Measurements from ENCODE around the gene IDS. TPM values are rescaled to one million over a fixed set of nuclear protein-coding genes. Genes with fewer than 3 reads are reported as not detected.

IDS gene
- total RNA-seq, 1 experiment from 2014 or later: 39.2 TPM

DNA sequence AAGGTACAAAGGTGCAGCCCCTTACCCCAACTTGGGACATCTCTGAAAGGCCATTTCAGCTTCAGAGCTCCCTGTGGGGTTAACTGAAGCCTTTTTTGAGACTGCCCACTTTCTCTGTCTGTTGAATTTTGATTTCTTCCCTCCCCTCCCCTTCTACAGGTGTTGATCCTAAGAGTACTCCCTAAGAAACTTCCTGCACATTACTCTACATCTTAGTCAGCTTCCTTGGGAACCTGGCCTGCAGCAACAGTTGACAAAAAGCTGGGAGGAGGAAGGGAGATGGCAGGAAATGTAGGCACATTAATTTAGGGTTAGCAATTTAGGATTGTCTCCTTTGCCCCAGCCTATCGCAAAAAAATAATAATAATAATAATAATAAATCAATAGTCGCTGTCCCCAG is 1.2 kb upstream of the IDS start:
- no peaks in the 10 kb centered on the region; the same call in 1 of the 2 replicates for H3K4me1 ChIP-seq (ENCODE audit: insufficient read depth, low read length)
- whole genome bisulfite sequencing (ENCODE audit: extremely low coverage, insufficient read length, low lambda C conversion rate): no CpG with 5 or more reads among the region's 2 CpGs
- H3K27me3 ChIP-seq (ENCODE audit: insufficient read depth, low read length): no peaks in the 10 kb centered on the region
- no peak overlapping the region for H3K23ac ChIP-seq (ENCODE audit: insufficient read length, low read depth, low read length)
- no peak overlapping the region for H4K8ac ChIP-seq (replicated peaks; ENCODE audit: insufficient read length, low read depth, low read length)
- no peak overlapping the region for H3K9ac ChIP-seq (ENCODE audit: extremely low read depth, insufficient read length, low read length)
- no peak overlapping the region for H2BK15ac ChIP-seq (ENCODE audit: low read depth, low read length)
- H2BK20ac ChIP-seq (ENCODE audit: low read depth, low read length, poor library complexity, severe bottlenecking): no peak overlapping the region
- no peak overlapping the region for H3K14ac ChIP-seq (ENCODE audit: insufficient read depth, low read length)
- DNase-seq: no peak
- H3K79me2 ChIP-seq (ENCODE audit: insufficient read depth, low read length): no peaks in the 10 kb centered on the region
- no peak overlapping the region for H2BK5ac ChIP-seq (ENCODE audit: insufficient read length, low read length)
- Mint-ChIP-seq H3K27me3 (ENCODE audit: low read depth) (peaks cover 6% of the 10 kb centered on the region), H3K9me3 (peaks cover 55 to 71% of the 10 kb centered on the region in 2 experiments), H3K4me1 (peaks cover 20 to 25% of the 10 kb centered on the region in 2 experiments), H3K27ac (no peak overlapping the region), H3K36me3 (ENCODE audit: insufficient read depth in 1 of 3, low read depth in 3 of 3) (peaks cover 4 to 13% (median 13%) of the 10 kb centered on the region in 3 experiments; a peak in 6 of 7 replicates), H3K4me3 (no peak overlapping the region)
- TF ChIP-seq, protein P1, sequence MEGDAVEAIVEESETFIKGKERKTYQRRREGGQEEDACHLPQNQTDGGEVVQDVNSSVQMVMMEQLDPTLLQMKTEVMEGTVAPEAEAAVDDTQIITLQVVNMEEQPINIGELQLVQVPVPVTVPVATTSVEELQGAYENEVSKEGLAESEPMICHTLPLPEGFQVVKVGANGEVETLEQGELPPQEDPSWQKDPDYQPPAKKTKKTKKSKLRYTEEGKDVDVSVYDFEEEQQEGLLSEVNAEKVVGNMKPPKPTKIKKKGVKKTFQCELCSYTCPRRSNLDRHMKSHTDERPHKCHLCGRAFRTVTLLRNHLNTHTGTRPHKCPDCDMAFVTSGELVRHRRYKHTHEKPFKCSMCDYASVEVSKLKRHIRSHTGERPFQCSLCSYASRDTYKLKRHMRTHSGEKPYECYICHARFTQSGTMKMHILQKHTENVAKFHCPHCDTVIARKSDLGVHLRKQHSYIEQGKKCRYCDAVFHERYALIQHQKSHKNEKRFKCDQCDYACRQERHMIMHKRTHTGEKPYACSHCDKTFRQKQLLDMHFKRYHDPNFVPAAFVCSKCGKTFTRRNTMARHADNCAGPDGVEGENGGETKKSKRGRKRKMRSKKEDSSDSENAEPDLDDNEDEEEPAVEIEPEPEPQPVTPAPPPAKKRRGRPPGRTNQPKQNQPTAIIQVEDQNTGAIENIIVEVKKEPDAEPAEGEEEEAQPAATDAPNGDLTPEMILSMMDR (conservative IDR thresholded peaks at IDR 0.05): no peak
- H4K91ac ChIP-seq (ENCODE audit: insufficient read length, low read depth, low read length): no peak overlapping the region
- H3K4me2 ChIP-seq (ENCODE audit: insufficient read depth, insufficient read length, low read length): no peak overlapping the region
- H2AK5ac ChIP-seq (ENCODE audit: insufficient read length, low read length): no peak overlapping the region
- no peak overlapping the region for H3K56ac ChIP-seq (ENCODE audit: insufficient read length, low read depth, low read length)
- no peak overlapping the region for H3T11ph ChIP-seq (ENCODE audit: low read length)
- no peak overlapping the region for H3K18ac ChIP-seq (ENCODE audit: insufficient read length, low read depth, low read length)
- no peak overlapping the region for H3K27ac ChIP-seq (ENCODE audit: insufficient read length, low read depth, low read length)
- H2AFZ ChIP-seq (ENCODE audit: low read length): no peak overlapping the region
- H4K5ac ChIP-seq (ENCODE audit: insufficient read length, low read depth, low read length): no peak overlapping the region
- H2BK12ac ChIP-seq (ENCODE audit: insufficient read length, low read depth, low read length): no peak overlapping the region
- no peak overlapping the region for H3K4ac ChIP-seq (ENCODE audit: low read depth, low read length)
- H3K9me3 ChIP-seq (ENCODE audit: control insufficient read depth, low read depth, low read length): peaks cover 50% of the 10 kb centered on the region
- H2BK120ac ChIP-seq (ENCODE audit: low read depth, low read length, poor library complexity, severe bottlenecking): no peak overlapping the region
- no peaks in the 10 kb centered on the region for H3K79me1 ChIP-seq (ENCODE audit: insufficient read depth, low read depth, low read length, poor library complexity, severe bottlenecking)
- H4K20me1 ChIP-seq (ENCODE audit: control insufficient read depth, insufficient read depth, insufficient read length): no peaks in the 10 kb centered on the region
- H3K23me2 ChIP-seq (ENCODE audit: insufficient read length, low read depth, low read length, poor library complexity, severe bottlenecking): peaks cover 2% of the 10 kb centered on the region
